GM18909 (cell line): ENCODE data around the gene RPL26.
"Not testable (repeated sequence)": the region's sequence is repeated elsewhere in the genome, so short reads cannot be mapped to it uniquely, and the experiment has no call there.

Experiments used
- ATAC-seq: cut with Tn5 transposase; IDR thresholded peaks from one replicate; pipeline ENCODE4 v1.9.1; 2021; ENCODE audit warnings: mild to moderate bottlenecking; ENCODE audit not compliant: unreplicated experiment, poor library complexity

The RPL26 gene

GRCh38 chr17:8369944-8370343 is 13.0 kb downstream of the RPL26 start:
- no peak for ATAC-seq

- no peak for ATAC-seq
These were observed 14.8 kb downstream of the RPL26 start for GRCh38 chr17:8368193-8368592.

- no peak for ATAC-seq
These were observed 16.8 kb downstream of the RPL26 start for GRCh38 chr17:8366231-8366630.

GRCh38 chr17:8365143-8365542 is 17.9 kb downstream of the RPL26 start:
- ATAC-seq = no peak

GRCh38 chr17:8362651-8363332 is 20.2 kb downstream of the RPL26 start:
- no peak for ATAC-seq

- ATAC-seq = no peak
These were observed 22.2 kb downstream of the RPL26 start for GRCh38 chr17:8360751-8361150.

GRCh38 chr17:8360260-8360659 is 22.7 kb downstream of the RPL26 start:
- no peak for ATAC-seq

- ATAC-seq = no peak
These were observed 23.2 kb downstream of the RPL26 start for GRCh38 chr17:8359769-8360168.

GRCh38 chr17:8357910-8358309 is 25.1 kb downstream of the RPL26 start:
- ATAC-seq = no peak

- no peak for ATAC-seq
These were observed 28.8 kb downstream of the RPL26 start for GRCh38 chr17:8354236-8354635.

- ATAC-seq = no peak
These were observed 29.3 kb downstream of the RPL26 start for GRCh38 chr17:8353736-8354135.

- ATAC-seq = no peak
These were observed 32.7 kb downstream of the RPL26 start for GRCh38 chr17:8350339-8350738.

- not testable (repeated sequence) for ATAC-seq
These were observed 36.0 kb downstream of the RPL26 start for GRCh38 chr17:8347001-8347400.

- ATAC-seq = no peak
These were observed 36.9 kb downstream of the RPL26 start for GRCh38 chr17:8345951-8346665.

GRCh38 chr17:8345052-8345690 is 37.8 kb downstream of the RPL26 start:
- no peak for ATAC-seq

- no peak for ATAC-seq
These were observed 41.5 kb downstream of the RPL26 start for GRCh38 chr17:8341456-8341855.

GRCh38 chr17:8339540-8339939 is 43.5 kb downstream of the RPL26 start, which contains the start of gene ODF4:
Gene ODF4 (plus strand): TSS chr17:8339840. CDS start chr17:8340052, 212 bp downstream.
- no peak for ATAC-seq

GRCh38 chr17:8338753-8339140 is 44.2 kb downstream of the RPL26 start:
- no peak for ATAC-seq

GRCh38 chr17:8337802-8338752 is 44.9 kb downstream of the RPL26 start:
- ATAC-seq = no peak

- ATAC-seq = no peak
These were observed 49.7 kb downstream of the RPL26 start for GRCh38 chr17:8333281-8333680.
